ENCODE results near the gene RPUSD1.
"Not testable (repeated sequence)": the region's sequence is repeated elsewhere in the genome, so short reads cannot be mapped to it uniquely, and the experiment has no call there.

DNA sequence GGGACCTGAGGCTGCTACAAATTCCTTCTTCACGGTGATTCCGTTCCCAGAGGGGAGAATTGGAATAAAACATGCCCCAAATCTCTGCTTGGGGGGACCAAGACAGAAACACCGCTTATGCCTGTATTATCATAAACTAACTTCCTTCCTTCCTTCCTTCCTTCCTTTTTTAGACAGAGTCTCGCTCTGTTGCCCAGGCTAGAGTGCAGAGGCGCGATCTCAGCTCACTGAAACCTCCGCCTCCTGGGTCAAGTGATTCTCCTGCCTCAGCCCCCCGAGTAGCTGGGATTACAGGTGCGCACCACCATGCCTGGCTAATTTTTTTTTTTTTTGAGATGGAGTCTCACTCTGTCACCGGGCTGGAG, 31.8 kb upstream of the RPUSD1 start:
- TF ChIP-seq CTCF (conservative IDR thresholded peaks at IDR 0.05; ENCODE audit: low read depth, low read length); EZH2phosphoT487 (IDR thresholded peaks at IDR 0.05; ENCODE audit: borderline replicate concordance, low read length); EZH2 (IDR thresholded peaks at IDR 0.05; ENCODE audit: low read length, unreplicated experiment): not testable (repeated sequence)

Measured in PC-3 (cell line).